ENCODE results near the gene PHACTR3. TPM values are rescaled to one million over a fixed set of nuclear protein-coding genes. Genes with fewer than 3 reads are reported as not detected.

Gene PHACTR3
- total and polyA plus RNA-seq, 4 donors = 0.14 to 0.42 (median 0.17) TPM

DNA sequence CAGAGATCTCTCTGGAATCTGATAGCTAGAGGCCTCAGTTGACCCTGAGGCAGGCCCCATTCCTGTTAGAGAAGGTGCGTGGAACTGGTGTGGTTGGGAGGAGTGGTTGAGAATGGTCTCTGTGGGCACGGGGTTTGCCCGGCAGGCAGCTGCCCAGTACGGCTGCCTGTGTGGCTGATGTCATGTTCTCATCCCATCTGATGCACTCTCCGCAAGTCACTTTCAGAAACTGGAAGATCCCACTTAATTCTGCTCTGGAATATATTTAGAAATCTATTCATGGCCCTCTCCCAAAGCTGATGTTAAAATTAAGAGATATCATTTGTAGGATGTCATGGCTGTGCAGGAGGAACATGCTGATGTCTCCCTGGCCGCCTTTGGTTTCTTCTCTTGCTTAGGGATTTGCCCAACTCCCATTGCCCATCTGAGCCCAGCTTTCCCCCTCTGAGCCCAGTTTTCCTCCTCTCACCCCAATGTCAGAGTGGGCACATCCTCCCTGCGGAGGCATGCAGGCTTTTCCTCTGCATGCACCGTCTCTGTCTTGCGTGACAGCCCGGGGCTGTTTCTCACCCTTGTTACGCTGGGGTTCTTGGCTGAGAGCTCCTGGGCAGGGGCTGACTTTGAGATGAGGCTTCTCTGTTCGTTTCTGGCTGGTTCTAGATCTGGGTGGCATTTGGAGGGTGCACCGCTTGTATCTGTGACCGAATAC is 21.0 kb downstream of the PHACTR3 start:
- WGBS = 79% methylated on average over 14 of the region's 14 CpGs
- no peaks in the 10 kb centered on the region for H3K4me1 ChIP-seq (ENCODE audit: control insufficient read depth in 4 of 4, insufficient read depth in 4 of 4, low read length in 3 of 4)
- no peak for DNase-seq (ENCODE audit: low spot score)

GRCh38 chr20:59627298-59627697 is 23.0 kb downstream of the PHACTR3 start:
- DNase-seq (ENCODE audit: low spot score) = no peak
- Histone ChIP-seq H3K36me3 (ENCODE audit: control insufficient read depth in 4 of 4, insufficient read depth in 3 of 4, low read depth in 1 of 4, low read length in 3 of 4) (no peaks in the 10 kb centered on the region), H3K9me3 (ENCODE audit: control insufficient read depth in 4 of 4, low read length in 3 of 4) (peaks cover 0 to 1% (median 0%) of the 10 kb centered on the region in 4 donors), H3K27me3 (ENCODE audit: control insufficient read depth in 4 of 4, insufficient read depth in 4 of 4, low read length in 3 of 4) (peaks cover 0 to 2% (median 0%) of the 10 kb centered on the region in 4 donors), H3K27ac (ENCODE audit: low read depth in 1 of 2, low read length in 2 of 2) (no peak overlapping the region), H3K4me3 (ENCODE audit: low read depth in 1 of 3, low read length in 3 of 3) (no peak overlapping the region), H3K4me1 (ENCODE audit: control insufficient read depth in 4 of 4, insufficient read depth in 4 of 4, low read length in 3 of 4) (no peaks in the 10 kb centered on the region), H3K9ac (ENCODE audit: low read depth in 1 of 2, low read length in 2 of 2) (no peak overlapping the region)
- TF ChIP-seq JUND (IDR thresholded peaks at IDR 0.05) (no peak), HNF4G (IDR thresholded peaks at IDR 0.05) (no peak), RAD21 (IDR thresholded peaks at IDR 0.05) (no peak), SP1 (IDR thresholded peaks at IDR 0.05) (no peak)
- WGBS = 59% methylated on average over 3 of the region's 3 CpGs

More for the DNA sequence above, 21.0 kb downstream of the PHACTR3 start:
- no peak overlapping the region for H3K4me3 ChIP-seq (ENCODE audit: low read depth in 1 of 3, low read length in 3 of 3)
- TF ChIP-seq RAD21 (IDR thresholded peaks at IDR 0.05) (no peak), YY1 (IDR thresholded peaks at IDR 0.05) (no peak), JUND (IDR thresholded peaks at IDR 0.05) (no peak), NR2F2 (IDR thresholded peaks at IDR 0.05) (no peak), EGR1 (IDR thresholded peaks at IDR 0.05; ENCODE audit: low read depth in 2 of 2) (no peak), RXRA (IDR thresholded peaks at IDR 0.05) (no peak), TAF1 (conservative IDR thresholded peaks at IDR 0.05) (no peak), REST (IDR thresholded peaks at IDR 0.05) (no peak), FOXA2 (IDR thresholded peaks at IDR 0.05) (no peak)
- TF ChIP-seq, protein P1, sequence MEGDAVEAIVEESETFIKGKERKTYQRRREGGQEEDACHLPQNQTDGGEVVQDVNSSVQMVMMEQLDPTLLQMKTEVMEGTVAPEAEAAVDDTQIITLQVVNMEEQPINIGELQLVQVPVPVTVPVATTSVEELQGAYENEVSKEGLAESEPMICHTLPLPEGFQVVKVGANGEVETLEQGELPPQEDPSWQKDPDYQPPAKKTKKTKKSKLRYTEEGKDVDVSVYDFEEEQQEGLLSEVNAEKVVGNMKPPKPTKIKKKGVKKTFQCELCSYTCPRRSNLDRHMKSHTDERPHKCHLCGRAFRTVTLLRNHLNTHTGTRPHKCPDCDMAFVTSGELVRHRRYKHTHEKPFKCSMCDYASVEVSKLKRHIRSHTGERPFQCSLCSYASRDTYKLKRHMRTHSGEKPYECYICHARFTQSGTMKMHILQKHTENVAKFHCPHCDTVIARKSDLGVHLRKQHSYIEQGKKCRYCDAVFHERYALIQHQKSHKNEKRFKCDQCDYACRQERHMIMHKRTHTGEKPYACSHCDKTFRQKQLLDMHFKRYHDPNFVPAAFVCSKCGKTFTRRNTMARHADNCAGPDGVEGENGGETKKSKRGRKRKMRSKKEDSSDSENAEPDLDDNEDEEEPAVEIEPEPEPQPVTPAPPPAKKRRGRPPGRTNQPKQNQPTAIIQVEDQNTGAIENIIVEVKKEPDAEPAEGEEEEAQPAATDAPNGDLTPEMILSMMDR (IDR thresholded peaks at IDR 0.05; ENCODE audit: low read depth, low read length, missing input control) = no peak
- TF ChIP-seq, protein P2, sequence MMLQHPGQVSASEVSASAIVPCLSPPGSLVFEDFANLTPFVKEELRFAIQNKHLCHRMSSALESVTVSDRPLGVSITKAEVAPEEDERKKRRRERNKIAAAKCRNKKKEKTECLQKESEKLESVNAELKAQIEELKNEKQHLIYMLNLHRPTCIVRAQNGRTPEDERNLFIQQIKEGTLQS (IDR thresholded peaks at IDR 0.05) = no peak
- no peaks in the 10 kb centered on the region for H3K36me3 ChIP-seq (ENCODE audit: control insufficient read depth in 4 of 4, insufficient read depth in 3 of 4, low read depth in 1 of 4, low read length in 3 of 4)
- H3K9me3 ChIP-seq (ENCODE audit: control insufficient read depth in 4 of 4, low read length in 3 of 4) = peaks cover 0 to 1% (median 0%) of the 10 kb centered on the region in 4 donors
- H3K27ac ChIP-seq (ENCODE audit: low read depth in 1 of 2, low read length in 2 of 2) = no peak overlapping the region
- peaks cover 0 to 2% (median 0%) of the 10 kb centered on the region in 4 donors for H3K27me3 ChIP-seq (ENCODE audit: control insufficient read depth in 4 of 4, insufficient read depth in 4 of 4, low read length in 3 of 4)
- H3K9ac ChIP-seq (ENCODE audit: low read depth in 1 of 2, low read length in 2 of 2) = no peak overlapping the region

All from liver (tissue), 9 donors.